Mucosa of stomach (tissue), 1 donor: Measurements from ENCODE around the gene ITIH2.

Experiments used
- H3K27me3 ChIP-seq: one replicate; pipeline ENCODE4 v1.7.0; 2013; ENCODE audit warnings: mild to moderate bottlenecking, low read length; ENCODE audit not compliant: control insufficient read depth, insufficient read depth
- H3K36me3 ChIP-seq: one replicate; pipeline ENCODE4 v1.7.0; 2013; ENCODE audit warnings: low read length; ENCODE audit not compliant: control insufficient read depth, insufficient read depth
- H3K4me1 ChIP-seq: one replicate; pipeline ENCODE4 v1.7.0; 2013; ENCODE audit warnings: mild to moderate bottlenecking, low read length; ENCODE audit not compliant: control insufficient read depth, insufficient read depth
- H3K4me3 ChIP-seq: one replicate; pipeline ENCODE4 v1.7.0; 2013; ENCODE audit warnings: low read length
- H3K9ac ChIP-seq: one replicate; pipeline ENCODE4 v1.7.0; 2013; ENCODE audit warnings: mild to moderate bottlenecking, low read length, moderate library complexity
- H3K9me3 ChIP-seq: one replicate; pipeline ENCODE4 v1.7.0; 2013; ENCODE audit warnings: mild to moderate bottlenecking, low read length, moderate library complexity; ENCODE audit not compliant: control insufficient read depth
- donor health status: Pancreatic carcinoma.

The ITIH2 gene

DNA sequence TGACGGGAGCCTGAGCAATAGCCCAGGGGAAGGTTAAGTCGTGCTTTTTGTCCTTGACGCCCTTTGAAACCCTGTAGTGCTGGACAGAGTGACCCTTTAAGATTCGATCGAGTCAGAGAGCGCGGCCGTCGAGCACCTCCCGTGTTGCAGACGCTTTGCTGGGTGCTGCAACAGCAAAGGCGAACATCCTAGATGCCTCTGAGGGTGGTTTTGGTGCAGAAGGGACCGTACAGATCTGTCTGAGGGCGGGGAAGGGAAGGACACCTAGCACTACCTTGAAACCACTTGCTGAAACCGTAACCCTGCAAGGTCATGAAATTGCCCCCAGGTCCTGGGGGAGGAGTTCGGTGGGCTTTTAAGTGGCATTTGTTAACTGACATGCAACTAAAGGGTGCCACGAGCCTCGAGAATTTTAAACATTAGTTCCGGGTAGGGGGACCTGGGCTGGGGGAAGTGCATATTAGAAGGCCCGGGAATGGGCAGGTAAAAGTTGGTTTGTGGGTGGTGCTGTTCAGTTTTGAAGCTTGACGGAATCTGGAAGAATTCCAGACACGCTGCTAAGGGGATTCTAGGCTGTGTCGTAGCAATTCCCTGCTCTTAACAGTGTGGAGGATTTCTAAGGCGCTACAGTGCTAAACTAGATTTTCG lies 85.6 kb downstream of the ITIH2 start:
- no peaks in the 10 kb centered on the region for H3K36me3 ChIP-seq
- H3K9me3 ChIP-seq, result no peaks in the 10 kb centered on the region
- H3K4me3 ChIP-seq, result peak overlapping the region; percentile 47
- H3K4me1 ChIP-seq, result peaks cover 4% of the 10 kb centered on the region
- peak overlapping the region; percentile 84 for H3K9ac ChIP-seq
- H3K27me3 ChIP-seq, result no peaks in the 10 kb centered on the region

DNA sequence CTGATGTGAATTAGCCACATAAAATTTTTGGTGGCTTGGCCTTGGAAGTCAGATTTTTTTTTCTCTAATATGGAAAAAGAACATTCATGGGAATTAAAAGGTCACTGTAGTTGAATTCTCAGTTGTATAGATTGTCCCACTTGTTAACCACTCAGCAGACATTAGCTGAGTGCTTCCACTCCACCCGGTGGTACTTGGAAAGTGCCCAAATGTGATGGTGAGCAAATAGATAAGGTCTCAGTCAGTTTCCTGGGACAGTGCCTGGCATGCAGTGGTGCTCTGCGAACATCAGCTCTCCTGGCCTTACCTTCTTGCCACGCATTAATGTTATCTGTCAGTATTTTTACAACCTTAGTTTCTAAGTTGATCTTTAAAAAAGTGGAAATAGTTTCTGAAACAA lies 86.3 kb downstream of the ITIH2 start:
- no peaks in the 10 kb centered on the region for H3K27me3 ChIP-seq
- peaks cover 4% of the 10 kb centered on the region for H3K4me1 ChIP-seq
- peak overlapping the region; percentile 84 for H3K9ac ChIP-seq
- H3K9me3 ChIP-seq, result no peaks in the 10 kb centered on the region
- H3K4me3 ChIP-seq, result peak overlapping the region; percentile 47
- H3K36me3 ChIP-seq, result no peaks in the 10 kb centered on the region

DNA sequence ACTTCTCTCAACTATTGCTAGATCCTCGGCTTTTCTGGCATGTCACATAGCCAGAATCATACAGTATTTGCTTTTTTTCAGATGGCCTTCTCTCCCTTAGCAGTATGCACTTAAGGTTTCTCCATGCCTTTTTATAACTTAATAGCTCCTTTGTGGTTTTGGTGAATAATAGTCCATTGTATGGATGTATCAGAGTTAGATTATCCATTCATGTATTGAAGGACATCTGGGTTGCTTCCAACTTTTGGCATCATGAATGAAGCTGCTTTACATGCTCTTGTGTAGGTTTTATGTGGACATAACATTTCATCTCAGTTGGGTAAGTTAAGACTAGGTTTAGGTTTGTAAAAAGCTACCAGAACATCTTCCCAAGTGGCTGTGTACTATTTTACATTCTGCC lies 89.4 kb downstream of the ITIH2 start:
- Histone ChIP-seq H3K4me3 (no peak overlapping the region), H3K27me3 (no peaks in the 10 kb centered on the region), H3K4me1 (peaks cover 8% of the 10 kb centered on the region), H3K9ac (no peak overlapping the region), H3K36me3 (no peaks in the 10 kb centered on the region), H3K9me3 (no peaks in the 10 kb centered on the region)

DNA sequence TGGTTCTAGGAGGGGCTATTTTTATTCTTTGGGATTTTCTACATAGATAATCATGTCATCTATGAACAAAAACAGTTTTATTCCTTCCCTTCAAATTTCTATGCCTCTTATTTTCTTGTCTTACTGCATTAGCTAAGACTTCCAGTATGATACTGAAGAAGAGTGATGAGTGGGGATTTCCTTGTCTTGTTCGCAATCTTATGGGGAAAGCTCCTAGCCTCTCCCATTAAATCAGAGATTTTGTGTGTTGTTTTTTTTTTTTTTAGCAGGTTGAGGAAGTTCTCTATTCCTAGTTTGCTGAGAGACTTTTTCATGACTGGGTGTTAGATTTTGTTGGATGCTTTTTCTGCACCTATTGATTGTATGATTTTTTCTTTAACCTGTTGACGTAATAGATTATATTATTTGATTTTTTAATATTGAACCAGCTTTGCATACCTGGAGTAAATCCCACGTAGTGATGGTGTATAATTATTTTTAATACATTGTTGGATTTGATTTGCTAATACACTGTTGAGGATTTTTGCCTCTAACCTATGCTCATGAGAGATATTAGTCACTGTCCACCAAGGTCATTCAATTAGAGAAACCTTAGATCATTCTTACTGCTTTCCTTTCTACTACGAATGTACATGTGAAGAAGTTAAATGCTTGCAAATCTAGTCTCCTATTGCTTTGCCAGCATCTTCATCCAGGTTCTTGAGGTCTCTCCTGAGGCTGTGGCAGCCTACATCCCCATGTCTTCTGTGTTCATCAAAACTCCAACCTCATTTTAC lies 91.3 kb downstream of the ITIH2 start:
- no peaks in the 10 kb centered on the region for H3K36me3 ChIP-seq
- H3K4me1 ChIP-seq, result peaks cover 8% of the 10 kb centered on the region
- no peak overlapping the region for H3K4me3 ChIP-seq
- H3K27me3 ChIP-seq, result no peaks in the 10 kb centered on the region
- H3K9me3 ChIP-seq, result no peaks in the 10 kb centered on the region
- H3K9ac ChIP-seq, result no peak overlapping the region

DNA sequence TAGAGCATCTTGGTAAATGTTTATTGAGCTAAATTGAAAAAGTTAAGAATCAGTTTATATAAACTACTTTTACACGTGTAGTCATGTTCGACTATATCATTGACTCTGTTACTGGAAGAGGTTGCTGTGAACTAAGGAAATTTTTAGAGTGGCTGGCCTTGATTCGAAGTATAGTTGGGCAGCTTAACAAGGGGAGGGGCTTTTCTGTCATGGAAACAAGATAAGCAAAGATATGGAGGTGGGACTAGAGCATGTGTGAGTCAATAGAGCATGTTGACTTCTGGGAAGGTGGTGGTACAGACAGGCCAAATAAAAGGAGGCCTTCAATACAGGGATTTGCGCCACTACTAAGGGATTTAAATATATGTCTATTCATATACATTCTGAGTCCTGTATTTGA lies 92.5 kb downstream of the ITIH2 start:
- Histone ChIP-seq H3K36me3 (no peaks in the 10 kb centered on the region), H3K9me3 (no peaks in the 10 kb centered on the region), H3K27me3 (no peaks in the 10 kb centered on the region), H3K4me3 (no peak overlapping the region), H3K4me1 (peaks cover 4% of the 10 kb centered on the region), H3K9ac (no peak overlapping the region)

DNA sequence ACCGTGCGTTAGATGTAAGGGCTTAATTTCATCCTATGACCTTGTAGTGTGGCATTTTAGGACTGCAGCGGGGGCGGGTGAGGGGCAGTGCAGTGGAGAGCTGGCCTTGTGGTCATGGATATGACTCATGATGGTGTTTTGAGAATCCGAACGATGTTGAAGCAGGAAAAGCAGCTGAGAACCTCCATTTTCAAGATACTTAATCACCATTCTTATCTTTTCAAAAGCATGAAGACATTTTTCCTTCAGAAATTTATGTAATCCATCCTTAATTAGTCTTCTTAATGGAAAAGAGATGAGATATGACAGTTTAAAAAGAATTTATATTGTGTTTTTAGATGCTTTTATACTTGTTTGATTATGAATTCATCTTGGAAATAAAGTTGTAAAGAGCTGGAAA lies 94.5 kb downstream of the ITIH2 start:
- H3K36me3 ChIP-seq, result no peaks in the 10 kb centered on the region
- H3K9ac ChIP-seq, result no peak overlapping the region
- peaks cover 4% of the 10 kb centered on the region for H3K4me1 ChIP-seq
- H3K27me3 ChIP-seq, result no peaks in the 10 kb centered on the region
- H3K9me3 ChIP-seq, result no peaks in the 10 kb centered on the region
- H3K4me3 ChIP-seq, result no peak overlapping the region
